SU-DHL-6 (cell line): ENCODE results near the gene ASB13.

Experiments
- H2AFZ ChIP-seq: fragments of 200-600 bp; sonication (generic); 2 replicates; pipeline ENCODE4 v1.6.1; 2014; ENCODE audit warnings: low read depth, mild to moderate bottlenecking, moderate library complexity, mixed read lengths, antibody characterized with exemption, low read length; ENCODE audit not compliant: severe bottlenecking
- H3F3A ChIP-seq: fragments of 200-600 bp; shearing (Covaris generic); 2 replicates; pipeline ENCODE4 v1.6.0; 2016; ENCODE audit warnings: antibody characterized with exemption, mild to moderate bottlenecking; ENCODE audit not compliant: insufficient read depth
- H3K27ac ChIP-seq: fragments of 200-600 bp; sonication (generic); 2 replicates; pipeline ENCODE4 v1.5.1; 2016; ENCODE audit warnings: low read depth, mild to moderate bottlenecking, low read length, moderate library complexity, mixed read lengths
- H3K27me3 ChIP-seq: fragments of 200-600 bp; sonication (generic), shearing (Covaris generic); 2 replicates; pipeline ENCODE4 v1.6.0; 2014; ENCODE audit warnings: mild to moderate bottlenecking, low read length
- H3K36me3 ChIP-seq: fragments of 200-600 bp; sonication (generic); 2 replicates; pipeline ENCODE4 v1.6.1; 2014; ENCODE audit warnings: mild to moderate bottlenecking, low read length, mixed read lengths
- H3K4me2 ChIP-seq: fragments of 300-600, 200-600 bp; shearing (Covaris generic), sonication (generic); 2 replicates; pipeline ENCODE4 v1.6.0; 2014; ENCODE audit warnings: low read length, low read depth, mild to moderate bottlenecking; ENCODE audit not compliant: poor library complexity, severe bottlenecking
- H3K4me3 ChIP-seq: fragments of 200-600 bp; sonication (generic); 2 replicates; pipeline ENCODE4 v1.5.1; 2014; ENCODE audit warnings: antibody characterized with exemption, low read length, mild to moderate bottlenecking, mixed read lengths; ENCODE audit not compliant: insufficient read depth, poor library complexity, severe bottlenecking
- H3K79me2 ChIP-seq: fragments of 200-600 bp; sonication (generic); 2 replicates; pipeline ENCODE4 v1.6.1; 2014; ENCODE audit warnings: mild to moderate bottlenecking, low read length, moderate library complexity; ENCODE audit not compliant: insufficient read depth
- H3K9ac ChIP-seq: fragments of 200-600 bp; sonication (generic); 2 replicates; pipeline ENCODE4 v1.7.0; 2014; ENCODE audit warnings: mild to moderate bottlenecking, low read length
- H3K9me2 ChIP-seq: fragments of 200-600 bp; sonication (generic); replicated peaks from 2 replicates; pipeline ENCODE4 v1.6.1; 2014; ENCODE audit warnings: low read length; ENCODE audit not compliant: insufficient read depth
- H3K9me3 ChIP-seq: fragments of 200-600 bp; sonication (generic); 2 replicates; pipeline ENCODE4 v1.6.1; 2014; ENCODE audit warnings: low read length, mixed read lengths; ENCODE audit not compliant: insufficient read depth
- H4K20me1 ChIP-seq: fragments of 200-600 bp; sonication (generic); 2 replicates; pipeline ENCODE4 v1.6.1; 2014; ENCODE audit warnings: low read depth, mild to moderate bottlenecking, antibody characterized with exemption, low read length, moderate library complexity, mixed read lengths
- CTCF ChIP-seq: fragments of 200-600 bp; sonication (generic); IDR thresholded peaks from one replicate; pipeline ENCODE4 v1.5.1; 2017; ENCODE audit warnings: antibody characterized with exemption, mild to moderate bottlenecking, low read length, moderate library complexity; ENCODE audit not compliant: insufficient read depth, poor library complexity, severe bottlenecking
- EZH2phosphoT487 ChIP-seq: fragments of 200-600 bp; sonication (generic), shearing (Covaris generic); conservative IDR thresholded peaks from 2 replicates; pipeline ENCODE4 v1.6.1; 2018; ENCODE audit warnings: mild to moderate bottlenecking, antibody characterized with exemption, low read length, moderate library complexity, mixed read lengths

The ASB13 gene

DNA sequence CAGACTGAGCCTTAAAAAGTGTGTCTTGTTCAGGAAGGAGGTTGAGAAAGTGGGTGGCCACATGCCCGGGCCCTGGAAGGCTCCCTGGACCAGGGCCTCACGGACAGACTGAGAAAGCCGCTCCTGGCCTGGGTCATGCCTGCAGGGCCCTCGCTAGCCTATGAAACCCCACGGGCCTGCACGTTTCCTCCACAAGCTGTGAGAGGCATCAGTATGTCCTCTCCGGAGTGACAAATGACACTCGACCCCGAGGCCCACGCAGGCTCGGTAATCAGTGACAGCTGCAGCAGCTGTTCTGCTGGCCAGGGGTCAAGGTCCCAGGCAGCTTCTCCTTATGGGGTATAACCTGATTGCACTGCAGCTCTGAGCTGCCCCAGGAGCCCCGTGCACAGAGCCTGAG, 47.6 kb downstream of the ASB13 start:
- no peaks in the 10 kb centered on the region for H4K20me1 ChIP-seq
- no peaks in the 10 kb centered on the region for H3F3A ChIP-seq
- H3K27ac ChIP-seq = no peak overlapping the region
- H3K4me3 ChIP-seq = no peak overlapping the region
- no peaks in the 10 kb centered on the region for H3K36me3 ChIP-seq
- H3K9ac ChIP-seq = no peak overlapping the region
- no peaks in the 10 kb centered on the region for H3K9me2 ChIP-seq
- no peaks in the 10 kb centered on the region for H3K27me3 ChIP-seq
- TF ChIP-seq EZH2phosphoT487 = no peak
- no peak overlapping the region for H3K4me2 ChIP-seq
- H3K9me3 ChIP-seq = no peaks in the 10 kb centered on the region
- H2AFZ ChIP-seq = no peak overlapping the region
- no peaks in the 10 kb centered on the region for H3K79me2 ChIP-seq

DNA sequence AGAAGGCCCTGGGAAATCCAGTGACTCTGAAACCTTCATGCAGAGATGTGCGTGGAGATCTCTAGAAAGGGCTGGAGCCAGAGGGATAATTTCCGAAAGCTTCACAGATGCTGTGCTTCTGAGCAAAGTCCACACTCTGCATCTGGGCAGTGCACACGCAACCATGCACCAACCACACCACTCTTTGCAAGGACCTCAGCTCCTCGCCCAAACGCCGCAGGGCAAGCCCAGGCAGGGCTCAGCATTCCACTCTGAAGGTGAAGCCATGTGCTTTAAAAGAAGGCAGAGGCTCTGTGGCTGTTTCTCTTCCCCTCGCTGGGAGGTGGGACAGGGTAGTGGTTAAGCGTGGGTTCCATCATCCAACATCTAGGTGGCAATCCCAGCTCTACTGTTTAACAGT, 48.4 kb downstream of the ASB13 start:
- no peaks in the 10 kb centered on the region for H3K9me3 ChIP-seq
- no peaks in the 10 kb centered on the region for H3K27me3 ChIP-seq
- H4K20me1 ChIP-seq = no peaks in the 10 kb centered on the region
- no peak overlapping the region for H2AFZ ChIP-seq
- no peaks in the 10 kb centered on the region for H3K36me3 ChIP-seq
- no peak overlapping the region for H3K27ac ChIP-seq
- no peak overlapping the region for H3K9ac ChIP-seq
- no peak for TF ChIP-seq CTCF
- TF ChIP-seq EZH2phosphoT487 = no peak
- H3K4me2 ChIP-seq = no peak overlapping the region
- no peaks in the 10 kb centered on the region for H3K79me2 ChIP-seq
- no peaks in the 10 kb centered on the region for H3F3A ChIP-seq
- H3K9me2 ChIP-seq = no peaks in the 10 kb centered on the region
- H3K4me3 ChIP-seq = no peak overlapping the region

DNA sequence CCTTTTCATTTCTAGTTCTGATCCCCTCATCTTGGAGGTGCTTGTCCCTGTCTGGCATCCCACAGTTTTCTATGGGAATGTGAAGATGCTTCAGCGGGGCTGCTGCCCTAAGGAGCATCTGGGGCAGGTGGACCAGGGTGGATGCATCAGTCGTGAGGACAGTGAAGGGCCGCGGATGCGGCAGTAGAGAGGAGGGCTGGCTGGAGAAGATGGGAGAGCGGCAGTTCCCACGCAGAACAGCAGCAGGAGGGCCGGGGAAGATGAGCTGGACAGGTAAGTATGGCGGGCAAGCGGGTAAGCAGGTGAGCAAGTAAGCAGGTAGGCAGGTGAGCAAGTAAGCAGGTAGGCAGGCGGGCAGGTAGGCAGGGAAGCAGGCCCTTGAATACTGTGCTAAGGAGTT, 48.9 kb downstream of the ASB13 start:
- no peak overlapping the region for H3K27ac ChIP-seq
- H3K9ac ChIP-seq = no peak overlapping the region
- no peaks in the 10 kb centered on the region for H3K79me2 ChIP-seq
- H3K9me2 ChIP-seq = no peaks in the 10 kb centered on the region
- H3F3A ChIP-seq = no peaks in the 10 kb centered on the region
- no peaks in the 10 kb centered on the region for H3K36me3 ChIP-seq
- H3K4me2 ChIP-seq = no peak overlapping the region
- no peak for TF ChIP-seq CTCF
- no peak for TF ChIP-seq EZH2phosphoT487
- H3K4me3 ChIP-seq = no peak overlapping the region
- no peaks in the 10 kb centered on the region for H4K20me1 ChIP-seq
- H3K27me3 ChIP-seq = no peaks in the 10 kb centered on the region
- H3K9me3 ChIP-seq = no peaks in the 10 kb centered on the region
- H2AFZ ChIP-seq = no peak overlapping the region

GRCh38 chr10:5616836-5617235, 49.6 kb downstream of the ASB13 start:
- no peak overlapping the region for H3K4me3 ChIP-seq
- no peaks in the 10 kb centered on the region for H3K27me3 ChIP-seq
- no peaks in the 10 kb centered on the region for H3K9me3 ChIP-seq
- no peak overlapping the region for H2AFZ ChIP-seq
- no peak overlapping the region for H3K27ac ChIP-seq
- no peak overlapping the region for H3K4me2 ChIP-seq
- H4K20me1 ChIP-seq = no peaks in the 10 kb centered on the region
- H3K79me2 ChIP-seq = no peaks in the 10 kb centered on the region
- H3F3A ChIP-seq = no peaks in the 10 kb centered on the region
- H3K9me2 ChIP-seq = no peaks in the 10 kb centered on the region
- TF ChIP-seq CTCF (no peak), EZH2phosphoT487 (no peak)
- no peaks in the 10 kb centered on the region for H3K36me3 ChIP-seq
- no peak overlapping the region for H3K9ac ChIP-seq
